Liver (tissue), 9 donors: Measurements from ENCODE around the gene NSD1. TPM values are rescaled to one million over a fixed set of nuclear protein-coding genes. Genes with fewer than 3 reads are reported as not detected.

Experiments used
- DNase-seq: peaks from one replicate; pipeline ENCODE4 v3.0.0-alpha.2; 2017; ENCODE audit warnings: low spot score
- H3K27ac ChIP-seq, 2 donors: one replicate each; pipeline ENCODE4 v1.7.0; 2013; ENCODE audit warnings: inconsistent platforms in 2 of 2, low read length in 2 of 2, control low read depth in 1 of 2, low read depth in 1 of 2, mild to moderate bottlenecking in 1 of 2
- H3K27me3 ChIP-seq, 4 donors: one replicate each; pipeline versions ENCODE4 v1.6.1 to v1.7.0; 2013; ENCODE audit warnings: low read length in 3 of 4, inconsistent platforms in 1 of 4, mild to moderate bottlenecking in 1 of 4, moderate library complexity in 1 of 4; ENCODE audit not compliant: control insufficient read depth in 4 of 4, insufficient read depth in 4 of 4
- H3K36me3 ChIP-seq, 4 donors: one replicate each; pipeline versions ENCODE4 v1.6.1 to v1.7.0; 2013; ENCODE audit warnings: low read length in 3 of 4, mild to moderate bottlenecking in 3 of 4, low read depth in 1 of 4, moderate library complexity in 1 of 4; ENCODE audit not compliant: control insufficient read depth in 4 of 4, insufficient read depth in 3 of 4
- H3K4me1 ChIP-seq, 4 donors: one replicate each; pipeline versions ENCODE4 v1.6.1 to v1.7.0; 2013; ENCODE audit warnings: low read length in 3 of 4, mild to moderate bottlenecking in 3 of 4, moderate library complexity in 1 of 4; ENCODE audit not compliant: control insufficient read depth in 4 of 4, insufficient read depth in 4 of 4
- H3K4me3 ChIP-seq, 3 donors: one replicate each; pipeline versions ENCODE4 v1.6.1 to v1.7.0; 2013; ENCODE audit warnings: low read length in 3 of 3, control low read depth in 1 of 3, low read depth in 1 of 3, mild to moderate bottlenecking in 1 of 3
- H3K9ac ChIP-seq, 2 donors: one replicate each; pipeline ENCODE4 v1.7.0; 2013; ENCODE audit warnings: low read length in 2 of 2, mild to moderate bottlenecking in 2 of 2, moderate library complexity in 2 of 2, control low read depth in 1 of 2, low read depth in 1 of 2
- H3K9me3 ChIP-seq, 4 donors: one replicate each; pipeline versions ENCODE4 v1.6.1 to v1.7.0; 2013; ENCODE audit warnings: low read length in 3 of 4; ENCODE audit not compliant: control insufficient read depth in 4 of 4
- EGR1 ChIP-seq, 2 donors: IDR thresholded peaks; 2 replicates each; pipeline ENCODE4 v1.6.1; 2016 to 2018; ENCODE audit warnings: antibody characterized with exemption in 2 of 2, low read depth in 2 of 2
- FOXA1 ChIP-seq: IDR thresholded peaks from 2 replicates; pipeline ENCODE4 v1.6.1; 2016; ENCODE audit warnings: antibody characterized with exemption
- FOXA2 ChIP-seq: IDR thresholded peaks from 2 replicates; pipeline ENCODE4 v1.6.1; 2016; ENCODE audit warnings: antibody characterized with exemption
- HNF4A ChIP-seq, 2 donors: conservative IDR thresholded peaks; 2 replicates each; pipeline ENCODE4 v1.6.1; 2016; ENCODE audit warnings: antibody characterized with exemption in 2 of 2, mild to moderate bottlenecking in 2 of 2
- HNF4G ChIP-seq: IDR thresholded peaks from 2 replicates; pipeline ENCODE4 v1.6.1; 2016; ENCODE audit warnings: antibody characterized with exemption
- MAX ChIP-seq: IDR thresholded peaks from 2 replicates; pipeline ENCODE4 v1.6.1; 2016; ENCODE audit warnings: antibody characterized with exemption
- NR2F2 ChIP-seq: IDR thresholded peaks from 2 replicates; pipeline ENCODE4 v1.6.1; 2016; ENCODE audit warnings: antibody characterized with exemption
- RAD21 ChIP-seq, 2 donors: IDR thresholded peaks; 2 replicates each; pipeline ENCODE4 v1.6.1; 2016; ENCODE audit warnings: antibody characterized with exemption in 2 of 2, mild to moderate bottlenecking in 2 of 2
- REST ChIP-seq: IDR thresholded peaks from 2 replicates; pipeline ENCODE4 v1.6.1; 2016; ENCODE audit warnings: antibody characterized with exemption, mild to moderate bottlenecking
- RXRA ChIP-seq, 2 donors: IDR thresholded peaks; 2 replicates each; pipeline ENCODE4 v1.6.1; 2017 to 2018; ENCODE audit warnings: antibody characterized with exemption in 2 of 2, mild to moderate bottlenecking in 1 of 2
- TAF1 ChIP-seq: conservative IDR thresholded peaks from 2 replicates; pipeline ENCODE4 v1.6.1; 2016; ENCODE audit warnings: antibody characterized with exemption, mild to moderate bottlenecking
- YY1 ChIP-seq: IDR thresholded peaks from 2 replicates; pipeline ENCODE4 v1.6.1; 2016; ENCODE audit warnings: antibody characterized with exemption, mild to moderate bottlenecking
- WGBS: extraction: QIAGEN DNeasy Blood & Tissue Kit; methylation state at CpG from one replicate; pipeline ENCODE4 v1.1.7; 2013; 5-methylcytosine and 5-hydroxymethylcytosine counted together
- polyA plus RNA-seq, 2 donors: library from polyadenylated mRNA; stranded (reverse) in 1 of 2; unstranded in 1 of 2; fragments of 200-250 nt in 1 of 2; fragments of >200 nt in 1 of 2; fragmentation: Nextera tagmentation in 1 of 2; extraction: Ambion mirVana in 1 of 2; gene quantifications; one replicate each; pipeline versions ENCODE4 v1.2.1 to v1.2.3, GENCODE V29; 2013 to 2015
- total RNA-seq, 2 donors: library from RNA; depleted of rRNA; stranded (reverse); fragments of >200 nt; gene quantifications; one replicate each; pipeline ENCODE4 v1.2.3, GENCODE V29; 2014
- TF ChIP-seq, protein P1 (sequence below): fragments of 150-350 bp; IDR thresholded peaks from 2 replicates; pipeline ENCODE4 v1.5.1; 2017; ENCODE audit warnings: improper control_type of control experiment, low read depth, low read length; ENCODE audit not compliant: missing input control
- TF ChIP-seq, protein P2 (sequence below): IDR thresholded peaks from 2 replicates; pipeline ENCODE4 v1.6.1; 2016; ENCODE audit warnings: antibody characterized with exemption
- donor health status: healthy.
- donor health status: healthy.
- donor health status: healthy.
- donor health status: healthy.
- donor health status: healthy.

Gene NSD1
- total and polyA plus RNA-seq, 4 donors, result 5.3 to 34.1 (median 19.3) TPM

DNA sequence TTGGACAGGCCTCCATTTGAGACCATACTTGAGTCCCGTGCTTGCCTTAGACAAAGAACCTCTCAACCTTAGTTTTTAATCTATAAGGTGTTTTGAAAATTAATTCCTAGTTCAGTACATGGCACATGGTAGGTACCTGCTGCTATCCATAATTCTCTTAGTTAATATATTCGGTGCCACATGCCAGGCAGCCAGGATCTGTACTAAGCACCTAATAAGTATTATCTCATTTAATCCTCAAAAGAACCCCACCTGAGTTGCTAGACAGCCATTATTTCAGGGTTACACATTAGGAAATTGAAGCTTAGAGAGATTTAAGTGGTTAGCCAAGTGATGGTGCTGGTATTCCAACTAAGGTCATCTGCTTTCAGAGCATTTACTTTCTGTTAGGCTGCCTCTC, 29.9 kb downstream of the NSD1 start:
- Histone ChIP-seq H3K27ac (no peak overlapping the region), H3K4me3 (no peak overlapping the region), H3K4me1 (no peaks in the 10 kb centered on the region), H3K9me3 (no peaks in the 10 kb centered on the region), H3K36me3 (peaks cover 2 to 9% (median 4%) of the 10 kb centered on the region in 4 donors), H3K27me3 (no peaks in the 10 kb centered on the region), H3K9ac (no peak overlapping the region)
- DNase-seq, result no peak
- 97% methylated on average over 2 of the region's 2 CpGs for WGBS
- TF ChIP-seq NR2F2 (no peak), EGR1 (IDR thresholded peaks at IDR 0.05; ENCODE audit: low read depth in 2 of 2) (no peak), RXRA (IDR thresholded peaks at IDR 0.05) (no peak), HNF4A (conservative IDR thresholded peaks at IDR 0.05) (no peak), TAF1 (no peak), HNF4G (no peak), REST (no peak), FOXA2 (no peak)
- TF ChIP-seq, protein P1, sequence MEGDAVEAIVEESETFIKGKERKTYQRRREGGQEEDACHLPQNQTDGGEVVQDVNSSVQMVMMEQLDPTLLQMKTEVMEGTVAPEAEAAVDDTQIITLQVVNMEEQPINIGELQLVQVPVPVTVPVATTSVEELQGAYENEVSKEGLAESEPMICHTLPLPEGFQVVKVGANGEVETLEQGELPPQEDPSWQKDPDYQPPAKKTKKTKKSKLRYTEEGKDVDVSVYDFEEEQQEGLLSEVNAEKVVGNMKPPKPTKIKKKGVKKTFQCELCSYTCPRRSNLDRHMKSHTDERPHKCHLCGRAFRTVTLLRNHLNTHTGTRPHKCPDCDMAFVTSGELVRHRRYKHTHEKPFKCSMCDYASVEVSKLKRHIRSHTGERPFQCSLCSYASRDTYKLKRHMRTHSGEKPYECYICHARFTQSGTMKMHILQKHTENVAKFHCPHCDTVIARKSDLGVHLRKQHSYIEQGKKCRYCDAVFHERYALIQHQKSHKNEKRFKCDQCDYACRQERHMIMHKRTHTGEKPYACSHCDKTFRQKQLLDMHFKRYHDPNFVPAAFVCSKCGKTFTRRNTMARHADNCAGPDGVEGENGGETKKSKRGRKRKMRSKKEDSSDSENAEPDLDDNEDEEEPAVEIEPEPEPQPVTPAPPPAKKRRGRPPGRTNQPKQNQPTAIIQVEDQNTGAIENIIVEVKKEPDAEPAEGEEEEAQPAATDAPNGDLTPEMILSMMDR, result no peak

- no peaks in the 10 kb centered on the region for H3K4me1 ChIP-seq
- no peak overlapping the region for H3K27ac ChIP-seq
- 95% methylated on average over 15 of the region's 15 CpGs for WGBS
- H3K9me3 ChIP-seq, result no peaks in the 10 kb centered on the region
- TF ChIP-seq, protein P2, sequence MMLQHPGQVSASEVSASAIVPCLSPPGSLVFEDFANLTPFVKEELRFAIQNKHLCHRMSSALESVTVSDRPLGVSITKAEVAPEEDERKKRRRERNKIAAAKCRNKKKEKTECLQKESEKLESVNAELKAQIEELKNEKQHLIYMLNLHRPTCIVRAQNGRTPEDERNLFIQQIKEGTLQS, result no peak
- TF ChIP-seq NR2F2 (no peak), YY1 (no peak), REST (no peak), MAX (no peak), FOXA1 (no peak), RAD21 (IDR thresholded peaks at IDR 0.05) (no peak)
- TF ChIP-seq, protein P1, result no peak
- H3K36me3 ChIP-seq, result peaks cover 2 to 10% (median 5%) of the 10 kb centered on the region in 4 donors
- H3K9ac ChIP-seq, result no peak overlapping the region
- DNase-seq, result no peak
- H3K4me3 ChIP-seq, result no peak overlapping the region
- H3K27me3 ChIP-seq, result no peaks in the 10 kb centered on the region
These were observed 35.7 kb downstream of the NSD1 start for GRCh38 chr5:177169271-177169670.
